ENCODE data around the gene PAX6.

DNA sequence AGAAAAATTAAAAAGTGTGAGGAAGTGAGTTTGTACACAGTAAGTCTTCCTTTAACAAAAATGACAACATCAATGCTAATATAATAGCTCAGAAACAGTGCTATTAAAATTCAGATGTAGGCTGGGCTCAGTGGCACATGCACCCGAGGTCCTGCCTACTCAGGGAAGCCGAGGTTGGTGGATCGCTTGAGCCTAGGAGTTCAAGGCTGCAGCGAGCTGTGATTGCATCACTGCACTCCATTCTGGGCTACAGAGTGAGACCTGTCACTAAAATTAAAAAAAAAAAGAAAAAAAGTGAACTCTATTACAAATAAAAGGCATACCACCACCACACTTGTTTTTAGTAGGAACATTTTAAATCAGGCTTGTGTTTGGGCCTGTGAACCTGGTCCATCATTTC, 39.2 kb upstream of the PAX6 start:
- no peak for TF ChIP-seq CTCF (conservative IDR thresholded peaks at IDR 0.05; ENCODE audit: low read depth, low read length)
- no peak for TF ChIP-seq EZH2 (IDR thresholded peaks at IDR 0.05; ENCODE audit: low read length, unreplicated experiment)
